Measurements from ENCODE around the gene CIB4.

CIB4 gene

GRCh38 chr2:26645762-26646161 lies 4.6 kb upstream of the CIB4 start:
- Histone ChIP-seq H3K27me3 (ENCODE audit: control insufficient read depth in 2 of 2, insufficient read depth in 2 of 2, low read length in 2 of 2) (no peaks in the 10 kb centered on the region), H3K9ac (ENCODE audit: low read depth in 1 of 2, low read length in 2 of 2) (no peak overlapping the region), H3K4me3 (ENCODE audit: low read length in 2 of 2) (no peak overlapping the region), H3K27ac (ENCODE audit: low read depth in 2 of 2, low read length in 2 of 2) (no peak overlapping the region), H3K4me1 (ENCODE audit: control insufficient read depth in 2 of 2, insufficient read depth in 2 of 2, low read length in 2 of 2) (peaks cover 0 to 3% of the 10 kb centered on the region in 2 donors), H3K9me3 (ENCODE audit: control insufficient read depth in 2 of 2, low read length in 2 of 2) (no peaks in the 10 kb centered on the region), H3K36me3 (ENCODE audit: control insufficient read depth in 2 of 2, insufficient read depth in 2 of 2, low read length in 2 of 2) (no peaks in the 10 kb centered on the region)

DNA sequence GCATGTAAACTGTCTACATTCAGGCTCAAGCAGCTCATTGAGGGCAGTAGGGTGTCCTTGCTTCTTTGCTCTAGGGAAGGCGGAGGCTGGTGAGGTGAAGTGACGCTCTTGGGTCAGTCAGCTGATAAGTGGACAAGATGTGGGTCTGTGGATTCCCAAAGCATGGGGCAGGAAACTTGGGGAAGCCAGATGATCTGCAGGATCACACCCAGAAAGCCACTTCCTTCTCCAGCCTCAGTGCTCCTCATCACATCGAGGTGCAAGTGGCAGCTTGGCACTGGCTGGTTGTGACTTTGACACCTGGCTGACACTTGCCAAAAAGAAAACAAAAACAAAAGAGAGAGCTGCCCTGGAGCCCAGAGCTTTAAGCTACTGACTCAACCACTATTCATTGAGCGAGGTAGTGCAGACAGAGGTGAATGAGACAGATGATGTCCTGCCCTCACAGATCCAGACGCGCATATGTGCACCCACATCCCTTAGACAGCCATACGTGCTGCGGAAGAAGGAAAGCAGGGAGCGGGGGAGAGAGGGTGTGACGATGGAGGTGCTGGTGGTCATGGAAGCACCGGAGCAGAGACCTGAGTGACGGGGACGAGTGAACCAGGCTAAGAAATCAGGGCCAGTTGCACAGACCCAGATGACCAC lies 3.1 kb upstream of the CIB4 start:
- H3K9me3 ChIP-seq (ENCODE audit: control insufficient read depth in 2 of 2, low read length in 2 of 2): no peaks in the 10 kb centered on the region
- no peaks in the 10 kb centered on the region for H3K4me1 ChIP-seq (ENCODE audit: control insufficient read depth in 2 of 2, insufficient read depth in 2 of 2, low read length in 2 of 2)
- H3K27me3 ChIP-seq (ENCODE audit: control insufficient read depth in 2 of 2, insufficient read depth in 2 of 2, low read length in 2 of 2): no peaks in the 10 kb centered on the region
- no peak overlapping the region for H3K9ac ChIP-seq (ENCODE audit: low read depth in 1 of 2, low read length in 2 of 2)
- no peak overlapping the region for H3K27ac ChIP-seq (ENCODE audit: low read depth in 2 of 2, low read length in 2 of 2)
- no peaks in the 10 kb centered on the region for H3K36me3 ChIP-seq (ENCODE audit: control insufficient read depth in 2 of 2, insufficient read depth in 2 of 2, low read length in 2 of 2)
- no peak overlapping the region for H3K4me3 ChIP-seq (ENCODE audit: low read length in 2 of 2)

- H3K36me3 ChIP-seq (ENCODE audit: control insufficient read depth in 2 of 2, insufficient read depth in 2 of 2, low read length in 2 of 2): no peaks in the 10 kb centered on the region
- H3K4me3 ChIP-seq (ENCODE audit: low read length in 2 of 2): no peak overlapping the region
- H3K9me3 ChIP-seq (ENCODE audit: control insufficient read depth in 2 of 2, low read length in 2 of 2): no peaks in the 10 kb centered on the region
- H3K27ac ChIP-seq (ENCODE audit: low read depth in 2 of 2, low read length in 2 of 2): no peak overlapping the region
- no peak overlapping the region for H3K9ac ChIP-seq (ENCODE audit: low read depth in 1 of 2, low read length in 2 of 2)
- H3K27me3 ChIP-seq (ENCODE audit: control insufficient read depth in 2 of 2, insufficient read depth in 2 of 2, low read length in 2 of 2): no peaks in the 10 kb centered on the region
- no peaks in the 10 kb centered on the region for H3K4me1 ChIP-seq (ENCODE audit: control insufficient read depth in 2 of 2, insufficient read depth in 2 of 2, low read length in 2 of 2)
These were observed 1.3 kb upstream of the CIB4 start for GRCh38 chr2:26642429-26642828.

GRCh38 chr2:26640331-26640745 lies 828 bp downstream of the CIB4 start:
- Histone ChIP-seq H3K9ac (ENCODE audit: low read depth in 1 of 2, low read length in 2 of 2) (no peak overlapping the region), H3K27me3 (ENCODE audit: control insufficient read depth in 2 of 2, insufficient read depth in 2 of 2, low read length in 2 of 2) (no peaks in the 10 kb centered on the region), H3K4me1 (ENCODE audit: control insufficient read depth in 2 of 2, insufficient read depth in 2 of 2, low read length in 2 of 2) (no peaks in the 10 kb centered on the region), H3K9me3 (ENCODE audit: control insufficient read depth in 2 of 2, low read length in 2 of 2) (no peaks in the 10 kb centered on the region), H3K36me3 (ENCODE audit: control insufficient read depth in 2 of 2, insufficient read depth in 2 of 2, low read length in 2 of 2) (no peaks in the 10 kb centered on the region), H3K4me3 (ENCODE audit: low read length in 2 of 2) (no peak overlapping the region), H3K27ac (ENCODE audit: low read depth in 2 of 2, low read length in 2 of 2) (no peak overlapping the region)

- H3K27me3 ChIP-seq (ENCODE audit: control insufficient read depth in 2 of 2, insufficient read depth in 2 of 2, low read length in 2 of 2): no peaks in the 10 kb centered on the region
- H3K36me3 ChIP-seq (ENCODE audit: control insufficient read depth in 2 of 2, insufficient read depth in 2 of 2, low read length in 2 of 2): no peaks in the 10 kb centered on the region
- no peak overlapping the region for H3K4me3 ChIP-seq (ENCODE audit: low read length in 2 of 2)
- H3K27ac ChIP-seq (ENCODE audit: low read depth in 2 of 2, low read length in 2 of 2): no peak overlapping the region
- no peak overlapping the region for H3K9ac ChIP-seq (ENCODE audit: low read depth in 1 of 2, low read length in 2 of 2)
- H3K9me3 ChIP-seq (ENCODE audit: control insufficient read depth in 2 of 2, low read length in 2 of 2): no peaks in the 10 kb centered on the region
- H3K4me1 ChIP-seq (ENCODE audit: control insufficient read depth in 2 of 2, insufficient read depth in 2 of 2, low read length in 2 of 2): no peaks in the 10 kb centered on the region
These were observed 1.4 kb downstream of the CIB4 start for GRCh38 chr2:26639685-26640243.

DNA sequence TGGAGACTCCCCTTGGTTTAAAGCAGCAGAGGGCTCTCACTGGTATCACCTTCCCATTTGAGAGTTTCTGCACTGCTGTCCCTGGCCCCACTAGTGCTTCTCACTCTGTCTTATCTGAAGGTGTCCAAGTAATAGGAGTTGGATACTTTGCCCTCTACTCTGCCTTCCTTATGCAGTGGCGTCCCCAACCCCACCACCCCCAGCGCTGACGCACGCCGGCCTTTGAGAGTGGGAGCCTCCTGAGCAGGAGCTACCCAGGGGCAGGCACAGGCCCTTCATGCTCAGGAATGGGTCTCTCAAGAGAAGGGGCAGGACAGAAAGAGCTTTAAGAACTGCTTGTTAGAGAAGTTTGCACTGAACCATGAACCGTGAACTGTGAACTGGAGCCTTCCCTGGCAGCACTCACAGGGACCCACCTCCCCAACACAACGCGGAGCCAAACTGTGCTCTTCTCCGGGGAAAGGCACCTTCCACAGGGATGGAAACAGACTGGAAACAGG lies 3.3 kb downstream of the CIB4 start:
- H3K27me3 ChIP-seq (ENCODE audit: control insufficient read depth in 2 of 2, insufficient read depth in 2 of 2, low read length in 2 of 2): no peaks in the 10 kb centered on the region
- no peaks in the 10 kb centered on the region for H3K36me3 ChIP-seq (ENCODE audit: control insufficient read depth in 2 of 2, insufficient read depth in 2 of 2, low read length in 2 of 2)
- no peak overlapping the region for H3K9ac ChIP-seq (ENCODE audit: low read depth in 1 of 2, low read length in 2 of 2)

DNA sequence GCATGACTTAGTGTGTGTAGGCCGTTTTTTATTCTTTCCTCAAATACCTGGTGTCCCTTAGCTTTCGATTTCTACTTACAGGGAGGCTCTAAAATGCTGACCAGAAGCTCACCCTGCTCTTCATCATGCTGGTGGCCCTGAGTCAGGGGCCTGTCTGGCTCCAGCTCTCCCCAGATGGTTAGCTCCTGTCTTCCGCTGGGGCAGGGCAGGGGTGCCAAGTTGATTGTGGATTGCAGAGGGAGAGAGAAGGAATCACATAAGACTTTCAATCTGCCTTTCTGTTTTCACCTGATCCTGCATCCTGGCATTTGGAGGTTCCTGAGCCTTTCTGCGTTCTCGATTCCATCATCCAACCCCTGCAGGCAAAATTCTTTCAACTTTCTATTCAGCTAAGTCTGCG lies 4.2 kb downstream of the CIB4 start:
- Histone ChIP-seq H3K9me3 (ENCODE audit: control insufficient read depth in 2 of 2, low read length in 2 of 2) (no peaks in the 10 kb centered on the region), H3K4me1 (ENCODE audit: control insufficient read depth in 2 of 2, insufficient read depth in 2 of 2, low read length in 2 of 2) (no peaks in the 10 kb centered on the region), H3K27me3 (ENCODE audit: control insufficient read depth in 2 of 2, insufficient read depth in 2 of 2, low read length in 2 of 2) (no peaks in the 10 kb centered on the region), H3K4me3 (ENCODE audit: low read length in 2 of 2) (no peak overlapping the region), H3K9ac (ENCODE audit: low read depth in 1 of 2, low read length in 2 of 2) (no peak overlapping the region), H3K27ac (ENCODE audit: low read depth in 2 of 2, low read length in 2 of 2) (no peak overlapping the region), H3K36me3 (ENCODE audit: control insufficient read depth in 2 of 2, insufficient read depth in 2 of 2, low read length in 2 of 2) (no peaks in the 10 kb centered on the region)

More for the DNA sequence above, 3.3 kb downstream of the CIB4 start:
- Histone ChIP-seq H3K4me1 (ENCODE audit: control insufficient read depth in 2 of 2, insufficient read depth in 2 of 2, low read length in 2 of 2) (no peaks in the 10 kb centered on the region), H3K27ac (ENCODE audit: low read depth in 2 of 2, low read length in 2 of 2) (no peak overlapping the region), H3K4me3 (ENCODE audit: low read length in 2 of 2) (no peak overlapping the region), H3K9me3 (ENCODE audit: control insufficient read depth in 2 of 2, low read length in 2 of 2) (no peaks in the 10 kb centered on the region)

DNA sequence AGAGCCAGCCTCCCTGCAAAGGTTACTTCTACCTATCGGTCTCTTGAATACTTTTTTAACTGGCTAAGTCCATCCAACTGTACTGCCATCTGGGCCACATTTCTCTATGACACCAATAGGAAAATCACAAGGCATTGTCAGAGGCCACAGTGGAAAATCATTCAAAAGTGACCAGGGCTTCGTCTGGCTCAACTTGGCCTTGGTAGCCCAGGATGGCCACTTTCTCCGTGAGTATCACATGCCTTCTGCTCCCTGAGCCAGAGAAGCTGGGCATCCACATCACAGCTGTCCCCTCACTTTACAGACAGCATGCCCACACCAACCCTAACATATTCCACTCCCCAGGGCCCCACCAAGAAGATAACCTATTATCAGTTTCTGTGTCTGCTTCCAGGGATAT lies 5.8 kb downstream of the CIB4 start:
- H3K36me3 ChIP-seq (ENCODE audit: control insufficient read depth in 2 of 2, insufficient read depth in 2 of 2, low read length in 2 of 2): no peaks in the 10 kb centered on the region
- H3K4me3 ChIP-seq (ENCODE audit: low read length in 2 of 2): no peak overlapping the region
- H3K9me3 ChIP-seq (ENCODE audit: control insufficient read depth in 2 of 2, low read length in 2 of 2): no peaks in the 10 kb centered on the region
- H3K9ac ChIP-seq (ENCODE audit: low read depth in 1 of 2, low read length in 2 of 2): no peak overlapping the region
- no peaks in the 10 kb centered on the region for H3K4me1 ChIP-seq (ENCODE audit: control insufficient read depth in 2 of 2, insufficient read depth in 2 of 2, low read length in 2 of 2)
- H3K27me3 ChIP-seq (ENCODE audit: control insufficient read depth in 2 of 2, insufficient read depth in 2 of 2, low read length in 2 of 2): no peaks in the 10 kb centered on the region
- H3K27ac ChIP-seq (ENCODE audit: low read depth in 2 of 2, low read length in 2 of 2): no peak overlapping the region

- Histone ChIP-seq H3K4me1 (ENCODE audit: control insufficient read depth in 2 of 2, insufficient read depth in 2 of 2, low read length in 2 of 2) (no peaks in the 10 kb centered on the region), H3K4me3 (ENCODE audit: low read length in 2 of 2) (no peak overlapping the region), H3K36me3 (ENCODE audit: control insufficient read depth in 2 of 2, insufficient read depth in 2 of 2, low read length in 2 of 2) (no peaks in the 10 kb centered on the region), H3K9me3 (ENCODE audit: control insufficient read depth in 2 of 2, low read length in 2 of 2) (no peaks in the 10 kb centered on the region), H3K27ac (ENCODE audit: low read depth in 2 of 2, low read length in 2 of 2) (no peak overlapping the region), H3K27me3 (ENCODE audit: control insufficient read depth in 2 of 2, insufficient read depth in 2 of 2, low read length in 2 of 2) (no peaks in the 10 kb centered on the region), H3K9ac (ENCODE audit: low read depth in 1 of 2, low read length in 2 of 2) (no peak overlapping the region)
These were observed 6.4 kb downstream of the CIB4 start for GRCh38 chr2:26634636-26635230.

DNA sequence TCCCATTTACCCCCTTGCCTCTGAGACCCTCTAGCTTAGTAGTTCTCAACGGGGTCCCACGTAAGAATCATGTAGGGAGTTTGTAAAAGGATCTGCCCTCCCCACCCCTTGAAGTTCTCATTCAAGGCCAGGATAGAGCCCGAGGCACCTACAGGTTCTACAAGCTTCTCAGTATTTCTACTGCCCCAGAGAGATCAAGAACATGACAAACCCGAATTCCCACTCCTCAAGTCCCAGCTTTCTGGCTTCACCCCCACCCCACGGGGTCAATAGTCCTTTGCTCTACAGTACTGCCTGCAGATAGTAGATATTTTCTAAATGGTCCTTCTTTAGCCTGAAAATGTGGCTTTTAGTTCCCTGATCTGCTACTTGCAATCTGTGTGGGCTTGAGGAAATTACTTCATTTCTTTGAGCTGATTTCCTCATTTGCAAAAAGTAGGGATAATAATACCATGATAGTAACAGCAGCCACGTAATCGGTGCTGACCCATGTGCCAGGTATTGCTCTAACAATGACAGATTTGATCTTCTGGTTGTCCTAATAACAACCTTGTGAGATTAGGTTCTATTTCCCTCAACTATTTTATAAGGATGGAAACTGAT lies 7.1 kb downstream of the CIB4 start:
- H3K9ac ChIP-seq (ENCODE audit: low read depth in 1 of 2, low read length in 2 of 2): no peak overlapping the region
- no peaks in the 10 kb centered on the region for H3K9me3 ChIP-seq (ENCODE audit: control insufficient read depth in 2 of 2, low read length in 2 of 2)
- no peak overlapping the region for H3K27ac ChIP-seq (ENCODE audit: low read depth in 2 of 2, low read length in 2 of 2)
- no peaks in the 10 kb centered on the region for H3K36me3 ChIP-seq (ENCODE audit: control insufficient read depth in 2 of 2, insufficient read depth in 2 of 2, low read length in 2 of 2)
- H3K4me3 ChIP-seq (ENCODE audit: low read length in 2 of 2): no peak overlapping the region
- H3K4me1 ChIP-seq (ENCODE audit: control insufficient read depth in 2 of 2, insufficient read depth in 2 of 2, low read length in 2 of 2): no peaks in the 10 kb centered on the region
- no peaks in the 10 kb centered on the region for H3K27me3 ChIP-seq (ENCODE audit: control insufficient read depth in 2 of 2, insufficient read depth in 2 of 2, low read length in 2 of 2)
